ENCODE data around the gene NAALADL2. TPM values are rescaled to one million over a fixed set of nuclear protein-coding genes. Genes with fewer than 3 reads are reported as not detected.

Gene NAALADL2
- total RNA-seq, 1 experiment from 2014 or later, result 1.6 TPM

DNA sequence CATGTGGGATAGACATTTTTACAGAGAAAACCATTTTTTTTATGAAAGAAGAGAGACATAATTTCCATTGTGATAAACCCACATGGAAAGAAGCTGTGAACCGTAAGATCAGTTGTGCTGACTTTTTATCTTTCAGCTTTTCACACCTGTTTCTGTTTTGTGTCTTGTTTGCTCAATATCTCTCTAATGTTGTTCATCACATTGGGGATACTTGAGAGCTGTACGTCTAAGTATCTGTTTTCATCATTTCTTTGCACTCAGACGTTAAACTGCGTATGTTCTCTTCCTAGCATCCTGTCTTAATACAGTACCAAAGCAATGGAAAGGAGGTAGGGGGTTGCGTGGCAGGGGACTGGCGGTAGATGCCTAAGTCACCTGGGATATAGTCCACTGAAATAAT, 449.0 kb downstream of the NAALADL2 start:
- H4K91ac ChIP-seq (ENCODE audit: insufficient read length, low read depth, low read length), result no peak overlapping the region
- H3K27me3 Mint-ChIP-seq (ENCODE audit: low read depth), result no peaks in the 10 kb centered on the region
- no peak overlapping the region for H4K5ac ChIP-seq (ENCODE audit: insufficient read length, low read depth, low read length)
- no peak overlapping the region for H2BK15ac ChIP-seq (ENCODE audit: low read depth, low read length)
- H3K4me2 ChIP-seq (ENCODE audit: insufficient read depth, insufficient read length, low read length), result no peak overlapping the region
- H4K20me1 ChIP-seq (ENCODE audit: control insufficient read depth, insufficient read depth, insufficient read length), result no peaks in the 10 kb centered on the region
- H3K36me3 Mint-ChIP-seq (ENCODE audit: insufficient read depth in 1 of 3, low read depth in 3 of 3), result no peaks in the 10 kb centered on the region
- no peak overlapping the region for H2BK12ac ChIP-seq (ENCODE audit: insufficient read length, low read depth, low read length)
- H3K79me2 ChIP-seq (ENCODE audit: insufficient read depth, low read length), result no peaks in the 10 kb centered on the region
- H3K18ac ChIP-seq (ENCODE audit: insufficient read length, low read depth, low read length), result no peak overlapping the region
- H3K27ac ChIP-seq (ENCODE audit: insufficient read length, low read depth, low read length), result no peak overlapping the region
- H3K14ac ChIP-seq (ENCODE audit: insufficient read depth, low read length), result no peak overlapping the region
- H3T11ph ChIP-seq (ENCODE audit: low read length), result no peak overlapping the region
- H2BK5ac ChIP-seq (ENCODE audit: insufficient read length, low read length), result no peak overlapping the region
- H3K27me3 ChIP-seq (ENCODE audit: insufficient read depth, low read length), result no peaks in the 10 kb centered on the region
- no peak overlapping the region for H3K23ac ChIP-seq (ENCODE audit: insufficient read length, low read depth, low read length)
- no peaks in the 10 kb centered on the region for H3K9me3 ChIP-seq (ENCODE audit: control insufficient read depth, low read depth, low read length)
- no peak overlapping the region for H2BK20ac ChIP-seq (ENCODE audit: low read depth, low read length, poor library complexity, severe bottlenecking)
- no peak overlapping the region for H3K56ac ChIP-seq (ENCODE audit: insufficient read length, low read depth, low read length)
- no peak overlapping the region for H3K9ac ChIP-seq (ENCODE audit: extremely low read depth, insufficient read length, low read length)
- H3K23me2 ChIP-seq (ENCODE audit: insufficient read length, low read depth, low read length, poor library complexity, severe bottlenecking), result no peaks in the 10 kb centered on the region
- no peaks in the 10 kb centered on the region for H3K4me1 ChIP-seq (ENCODE audit: insufficient read depth, low read length)
- no peaks in the 10 kb centered on the region for H3K9me3 Mint-ChIP-seq
- no peak overlapping the region for H3K4ac ChIP-seq (ENCODE audit: low read depth, low read length)
- H3K4me1 Mint-ChIP-seq, result no peaks in the 10 kb centered on the region
- no peak for TF ChIP-seq CTCF (conservative IDR thresholded peaks at IDR 0.05)
- no peak overlapping the region for H2BK120ac ChIP-seq (ENCODE audit: low read depth, low read length, poor library complexity, severe bottlenecking)
- no peak for DNase-seq
- H3K4me3 Mint-ChIP-seq, result no peak overlapping the region
- no peak overlapping the region for H4K8ac ChIP-seq (replicated peaks; ENCODE audit: insufficient read length, low read depth, low read length)
- no peak overlapping the region for H3K27ac Mint-ChIP-seq
- H3K79me1 ChIP-seq (ENCODE audit: insufficient read depth, low read depth, low read length, poor library complexity, severe bottlenecking), result no peaks in the 10 kb centered on the region
- WGBS (ENCODE audit: extremely low coverage, insufficient read length, low lambda C conversion rate), result no CpG with 5 or more reads among the region's 6 CpGs
- H2AFZ ChIP-seq (ENCODE audit: low read length), result peak overlapping the region; percentile 56
- H2AK5ac ChIP-seq (ENCODE audit: insufficient read length, low read length), result no peak overlapping the region

All from H9 (cell line).